Mammary epithelial cell (primary cell): ENCODE data around the gene IRGQ.

ENCODE experiments used
- EZH2 ChIP-seq: IDR thresholded peaks from 2 replicates; pipeline ENCODE4 v1.6.1; 2012; ENCODE audit warnings: low read length, inconsistent platforms, borderline replicate concordance
- TF ChIP-seq, protein P1 (sequence below), 2 donors: IDR thresholded peaks in 1 of 2; conservative IDR thresholded peaks in 1 of 2; 2 replicates each; pipeline ENCODE4 v1.5.1; 2011 to 2012; ENCODE audit warnings: inconsistent platforms in 2 of 2, low read length in 2 of 2, mild to moderate bottlenecking in 2 of 2, control low read depth in 1 of 2, low read depth in 1 of 2; ENCODE audit not compliant: insufficient read depth in 1 of 2; ENCODE audit errors: extremely low read depth in 1 of 2

- no peak for TF ChIP-seq EZH2
- TF ChIP-seq, protein P1, sequence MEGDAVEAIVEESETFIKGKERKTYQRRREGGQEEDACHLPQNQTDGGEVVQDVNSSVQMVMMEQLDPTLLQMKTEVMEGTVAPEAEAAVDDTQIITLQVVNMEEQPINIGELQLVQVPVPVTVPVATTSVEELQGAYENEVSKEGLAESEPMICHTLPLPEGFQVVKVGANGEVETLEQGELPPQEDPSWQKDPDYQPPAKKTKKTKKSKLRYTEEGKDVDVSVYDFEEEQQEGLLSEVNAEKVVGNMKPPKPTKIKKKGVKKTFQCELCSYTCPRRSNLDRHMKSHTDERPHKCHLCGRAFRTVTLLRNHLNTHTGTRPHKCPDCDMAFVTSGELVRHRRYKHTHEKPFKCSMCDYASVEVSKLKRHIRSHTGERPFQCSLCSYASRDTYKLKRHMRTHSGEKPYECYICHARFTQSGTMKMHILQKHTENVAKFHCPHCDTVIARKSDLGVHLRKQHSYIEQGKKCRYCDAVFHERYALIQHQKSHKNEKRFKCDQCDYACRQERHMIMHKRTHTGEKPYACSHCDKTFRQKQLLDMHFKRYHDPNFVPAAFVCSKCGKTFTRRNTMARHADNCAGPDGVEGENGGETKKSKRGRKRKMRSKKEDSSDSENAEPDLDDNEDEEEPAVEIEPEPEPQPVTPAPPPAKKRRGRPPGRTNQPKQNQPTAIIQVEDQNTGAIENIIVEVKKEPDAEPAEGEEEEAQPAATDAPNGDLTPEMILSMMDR (conservative IDR thresholded peaks at IDR 0.05 in 1 of 2, IDR thresholded peaks at IDR 0.05 in 1 of 2; ENCODE audit: extremely low read depth in 1 of 2, insufficient read depth in 1 of 2, low read depth in 1 of 2, low read length in 2 of 2): no peak
Observed at GRCh38 chr19:43640424-43640757, 44.5 kb upstream of the IRGQ start.
